GM21528 (cell line): ENCODE measurements around the gene MRPS6.

Experiments
- ATAC-seq: cut with Tn5 transposase; IDR thresholded peaks from one replicate; pipeline ENCODE4 v1.9.1; 2021; ENCODE audit warnings: mild to moderate bottlenecking, moderate library complexity; ENCODE audit not compliant: unreplicated experiment, low FRiP score

Gene MRPS6

GRCh38 chr21:34176448-34176847 is 103.1 kb downstream of the MRPS6 start:
- no peak for ATAC-seq

DNA sequence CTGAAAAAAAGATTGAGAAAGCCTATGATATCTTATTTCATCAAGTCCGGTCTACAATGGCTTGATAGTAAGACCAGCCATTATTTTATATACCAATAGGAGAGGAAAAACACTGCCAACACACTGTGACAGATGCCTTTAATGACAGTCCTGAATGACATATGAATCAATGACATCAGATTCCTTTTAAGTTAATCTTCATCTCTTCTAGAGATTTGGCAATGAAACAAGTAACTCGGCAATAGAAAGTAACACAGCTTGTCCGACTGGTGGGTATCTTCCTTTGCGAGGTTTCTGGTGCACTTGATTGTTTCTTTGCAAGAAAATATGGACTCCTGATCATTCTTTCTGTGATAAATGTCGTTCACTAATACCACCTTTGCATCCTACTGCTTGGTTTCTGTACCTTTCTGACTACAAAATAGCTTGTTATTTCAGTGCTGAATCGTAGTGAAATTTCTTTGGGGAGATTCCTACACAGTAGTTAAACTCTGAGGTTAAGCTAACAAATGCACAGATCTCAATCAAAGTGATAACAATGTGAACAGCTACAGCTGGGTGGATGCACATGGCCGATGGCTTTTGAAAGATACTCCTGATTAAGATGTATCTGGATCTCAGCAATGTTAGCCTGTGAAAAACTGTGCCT is 104.7 kb downstream of the MRPS6 start:
- ATAC-seq = no peak

- ATAC-seq = no peak
These were observed 106.0 kb downstream of the MRPS6 start for GRCh38 chr21:34179204-34179935.

- ATAC-seq = no peak
These were observed 107.0 kb downstream of the MRPS6 start for GRCh38 chr21:34180407-34180806.

DNA sequence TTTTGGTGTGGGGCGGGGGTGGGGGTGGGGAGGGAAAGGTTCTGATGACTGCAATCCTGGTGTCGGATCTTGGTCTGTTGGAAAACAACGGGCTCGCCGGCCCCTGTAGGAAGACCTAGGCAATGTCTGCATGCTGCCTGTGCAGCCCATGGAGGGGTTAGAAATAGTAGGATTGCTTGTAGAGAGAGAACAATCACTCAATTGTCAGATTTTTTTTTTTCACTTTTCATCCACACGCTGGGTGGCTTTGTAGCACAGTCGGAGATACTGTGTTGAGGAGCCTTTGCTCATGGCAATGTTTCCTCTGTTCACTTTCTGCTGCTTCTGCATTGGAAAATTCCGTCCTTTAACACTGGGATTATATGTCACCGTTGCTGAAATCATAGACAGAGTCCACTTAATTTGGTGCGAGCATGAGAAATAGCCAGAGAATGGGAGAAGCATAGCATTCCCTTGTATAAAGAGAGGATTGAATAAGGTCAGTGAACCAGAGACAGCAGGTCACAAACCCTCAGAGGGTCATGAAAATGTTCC is 107.5 kb downstream of the MRPS6 start:
- no peak for ATAC-seq

DNA sequence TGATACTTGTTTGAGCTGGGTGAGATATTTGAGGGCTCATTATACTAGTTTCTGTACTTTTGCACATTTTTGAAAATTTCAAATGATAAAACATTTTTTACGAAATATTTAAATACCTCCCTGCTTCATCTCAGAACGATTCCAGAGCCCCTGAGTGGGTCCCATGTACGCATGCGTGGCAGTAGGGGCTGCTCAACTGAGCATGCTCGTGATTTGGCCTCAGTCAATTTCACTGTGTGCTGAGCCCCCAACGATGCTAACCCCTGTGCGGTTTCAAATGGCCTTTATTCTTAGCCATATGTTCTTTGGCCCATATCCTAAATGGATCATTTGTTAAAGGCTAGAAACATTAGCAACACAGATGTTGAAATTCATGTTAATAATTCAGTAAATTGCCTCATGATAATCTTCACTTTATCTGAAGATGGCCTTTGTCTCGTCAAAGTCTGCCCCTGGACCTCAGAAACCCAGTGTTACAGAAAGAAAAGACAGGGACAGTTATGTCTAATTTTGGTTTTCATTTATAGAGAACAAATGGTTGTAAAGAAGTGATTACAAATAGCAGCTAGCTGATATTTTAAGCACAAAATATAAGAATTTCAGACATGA is 108.2 kb downstream of the MRPS6 start:
- ATAC-seq = no peak

GRCh38 chr21:34182436-34182835 is 109.1 kb downstream of the MRPS6 start:
- ATAC-seq = no peak

GRCh38 chr21:34183331-34183928 is 110.1 kb downstream of the MRPS6 start:
- ATAC-seq = no peak

GRCh38 chr21:34184232-34184631 is 110.9 kb downstream of the MRPS6 start:
- no peak for ATAC-seq

DNA sequence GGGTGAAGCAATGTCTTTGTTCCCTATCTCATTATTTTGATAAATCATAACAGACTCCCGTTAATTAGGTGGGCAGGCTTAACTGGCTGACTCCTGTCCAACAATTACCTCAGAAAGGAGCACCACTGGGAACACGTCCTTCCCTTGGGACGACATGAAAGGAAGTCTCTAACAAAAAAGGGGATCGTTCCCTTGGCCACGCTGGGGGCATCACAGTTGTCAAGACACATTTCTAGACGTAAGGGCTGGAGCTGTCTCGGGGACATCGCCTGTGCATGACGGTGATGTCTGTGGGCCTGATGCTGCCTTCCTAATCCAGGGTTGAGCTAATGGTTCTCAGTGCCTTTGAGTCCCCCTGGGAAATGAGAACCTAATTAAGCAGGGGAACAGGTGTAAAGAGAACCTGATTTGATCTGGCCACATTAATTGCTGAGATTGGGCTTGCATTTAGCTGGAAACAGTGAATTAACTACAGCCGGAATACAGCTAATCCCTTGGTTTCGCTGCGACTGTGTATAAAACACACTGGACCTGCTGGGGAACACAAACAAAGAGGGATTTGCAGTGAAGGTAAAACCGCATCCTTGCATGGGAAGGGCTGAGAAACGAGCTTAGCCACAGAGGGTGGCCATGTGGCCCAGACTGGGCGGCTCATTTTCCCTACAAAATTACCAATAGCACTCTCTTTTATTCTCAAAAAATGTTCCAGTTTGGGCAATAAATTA is 111.8 kb downstream of the MRPS6 start:
- ATAC-seq = no peak

DNA sequence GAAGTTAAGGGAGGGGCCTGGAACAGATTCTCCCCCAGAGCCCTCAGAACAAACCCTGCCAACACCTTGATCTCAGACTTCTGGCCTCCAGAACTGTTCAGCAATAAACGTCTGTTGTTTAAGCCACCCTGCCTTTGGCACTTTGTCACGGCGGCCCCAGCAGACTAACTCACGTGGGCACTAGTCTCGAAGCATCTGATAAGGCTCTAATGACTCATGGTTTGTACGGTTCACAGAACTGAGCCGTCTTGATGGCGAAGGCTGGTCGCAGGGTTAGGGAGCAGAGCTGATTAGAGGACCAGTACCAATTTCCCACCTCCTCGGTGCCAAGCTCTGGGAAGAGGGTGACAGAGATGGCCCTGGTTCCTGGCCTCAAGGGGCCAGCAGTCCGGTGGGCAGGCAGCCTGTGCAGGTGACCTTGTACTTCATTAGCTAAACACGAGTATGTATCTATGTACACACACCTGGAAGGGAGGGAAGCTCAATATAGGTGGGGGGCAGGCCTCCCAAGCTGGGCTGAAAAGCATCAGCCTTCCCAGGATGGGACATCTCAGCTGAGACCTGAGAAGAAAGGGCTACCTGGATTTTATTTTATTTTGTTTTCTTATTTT is 112.8 kb downstream of the MRPS6 start:
- no peak for ATAC-seq

GRCh38 chr21:34187935-34188334 is 114.6 kb downstream of the MRPS6 start:
- no peak for ATAC-seq

GRCh38 chr21:34189506-34189905 is 116.1 kb downstream of the MRPS6 start:
- no peak for ATAC-seq

DNA sequence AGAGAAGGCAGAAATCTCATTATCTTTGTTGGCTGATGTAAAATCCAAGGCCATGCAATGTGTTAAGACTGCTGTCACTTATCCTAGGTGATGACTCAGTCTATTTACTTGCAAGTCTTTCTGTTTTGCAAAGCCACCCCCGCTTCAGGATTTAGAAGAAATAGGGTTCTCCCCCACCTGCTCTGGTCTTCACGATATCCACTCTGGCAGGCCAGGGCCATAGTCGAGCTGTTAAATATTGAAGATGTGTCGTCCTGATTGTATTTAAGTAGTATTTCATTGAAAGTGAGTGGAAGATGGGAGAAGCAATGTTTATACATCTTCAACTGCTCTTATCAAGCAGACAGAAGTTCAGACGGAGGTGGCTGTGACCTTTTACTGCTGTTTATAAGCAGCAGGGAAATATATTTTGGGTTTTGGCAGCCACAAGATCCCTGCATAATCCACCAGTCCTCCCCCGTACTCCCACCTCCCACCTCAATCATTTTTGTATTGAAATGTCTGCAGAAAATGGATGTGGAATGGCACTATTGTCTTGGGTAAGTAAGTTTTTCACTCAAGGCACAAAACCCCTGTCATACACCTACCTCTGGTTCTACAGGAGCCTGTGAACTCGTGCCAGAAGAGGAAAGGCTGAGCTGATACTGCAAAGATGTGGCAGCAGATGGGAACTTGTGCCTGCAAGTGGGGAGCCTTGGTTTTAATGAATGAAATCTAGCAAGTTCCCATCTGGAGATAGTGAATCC is 117.4 kb downstream of the MRPS6 start:
- no peak for ATAC-seq

DNA sequence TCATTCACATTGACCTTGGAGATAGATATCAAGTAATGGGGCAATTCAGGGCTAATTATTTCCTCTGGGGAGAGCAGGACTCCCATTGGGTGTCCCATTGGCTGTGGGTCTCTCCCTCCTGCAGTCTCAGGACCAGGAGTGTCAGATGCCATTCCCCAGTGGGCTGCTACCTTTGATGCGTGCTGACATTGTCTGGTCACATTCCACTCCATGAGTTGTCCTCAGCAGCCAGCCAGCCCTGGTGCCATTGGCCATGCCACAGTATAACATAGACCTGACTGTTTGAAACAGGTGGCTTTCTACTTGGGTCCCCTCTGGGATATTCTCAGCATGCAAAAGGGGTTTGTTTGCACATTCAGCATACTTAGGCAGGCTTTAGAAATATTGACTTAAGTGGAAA is 118.5 kb downstream of the MRPS6 start:
- no peak for ATAC-seq
